ENCODE data around the gene VILL.

Gene VILL

GRCh38 chr3:37945156-37945806, 45.3 kb upstream of the VILL start:
- no peak for DNase-seq (ENCODE audit: low read depth)
- in situ Hi-C loops (cut with HindIII; ENCODE audit: low sequenced_read_pairs) = no loop called here
- TF ChIP-seq, protein P1, sequence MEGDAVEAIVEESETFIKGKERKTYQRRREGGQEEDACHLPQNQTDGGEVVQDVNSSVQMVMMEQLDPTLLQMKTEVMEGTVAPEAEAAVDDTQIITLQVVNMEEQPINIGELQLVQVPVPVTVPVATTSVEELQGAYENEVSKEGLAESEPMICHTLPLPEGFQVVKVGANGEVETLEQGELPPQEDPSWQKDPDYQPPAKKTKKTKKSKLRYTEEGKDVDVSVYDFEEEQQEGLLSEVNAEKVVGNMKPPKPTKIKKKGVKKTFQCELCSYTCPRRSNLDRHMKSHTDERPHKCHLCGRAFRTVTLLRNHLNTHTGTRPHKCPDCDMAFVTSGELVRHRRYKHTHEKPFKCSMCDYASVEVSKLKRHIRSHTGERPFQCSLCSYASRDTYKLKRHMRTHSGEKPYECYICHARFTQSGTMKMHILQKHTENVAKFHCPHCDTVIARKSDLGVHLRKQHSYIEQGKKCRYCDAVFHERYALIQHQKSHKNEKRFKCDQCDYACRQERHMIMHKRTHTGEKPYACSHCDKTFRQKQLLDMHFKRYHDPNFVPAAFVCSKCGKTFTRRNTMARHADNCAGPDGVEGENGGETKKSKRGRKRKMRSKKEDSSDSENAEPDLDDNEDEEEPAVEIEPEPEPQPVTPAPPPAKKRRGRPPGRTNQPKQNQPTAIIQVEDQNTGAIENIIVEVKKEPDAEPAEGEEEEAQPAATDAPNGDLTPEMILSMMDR (IDR thresholded peaks at IDR 0.05; ENCODE audit: low read depth, low read length, missing control alignments) = no peak
- H3K4me3 ChIP-seq (ENCODE audit: low read depth, low read length) = no peak overlapping the region

DNA sequence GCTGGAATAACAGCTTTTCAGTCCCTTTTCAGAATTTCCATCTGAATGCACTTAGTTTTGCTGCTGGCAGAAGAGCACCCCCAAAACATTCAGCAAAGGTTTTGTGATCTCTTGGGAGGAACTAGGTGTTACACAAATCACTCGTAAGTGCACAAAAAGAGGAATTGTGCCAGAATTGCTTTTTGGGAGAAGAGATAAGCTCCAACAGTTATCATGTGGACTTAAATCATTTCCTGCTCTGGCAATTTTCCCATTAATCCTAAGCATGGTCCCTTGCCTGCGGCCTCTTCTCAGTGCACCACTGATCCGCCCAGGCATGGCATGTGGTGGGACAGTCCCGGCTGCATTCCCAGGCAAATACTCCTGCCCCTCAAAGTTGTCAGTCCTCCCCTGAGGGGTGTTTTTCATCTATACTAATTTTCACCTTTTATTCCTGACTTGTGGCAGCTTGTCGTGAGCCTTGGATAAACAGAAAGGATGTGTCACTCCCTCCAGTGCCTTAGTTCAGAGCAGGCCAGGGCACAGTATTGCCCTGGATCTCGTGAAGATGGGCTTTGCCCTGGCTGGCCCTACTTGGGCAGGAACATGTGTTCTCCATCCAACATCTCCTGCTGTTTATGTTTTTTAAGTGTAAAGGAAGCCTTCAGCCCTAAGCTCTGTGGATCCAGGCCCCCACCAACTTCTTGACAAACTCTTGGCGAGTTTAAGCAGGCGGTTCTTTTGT, 44.6 kb upstream of the VILL start:
- DNase-seq (ENCODE audit: low read depth) = no peak
- in situ Hi-C loops (cut with HindIII; ENCODE audit: low sequenced_read_pairs) = no loop called here
- TF ChIP-seq, protein P1 (IDR thresholded peaks at IDR 0.05; ENCODE audit: low read depth, low read length, missing control alignments) = no peak
- no peak overlapping the region for H3K4me3 ChIP-seq (ENCODE audit: low read depth, low read length)

- TF ChIP-seq, protein P1 (IDR thresholded peaks at IDR 0.05; ENCODE audit: low read depth, low read length, missing control alignments) = no peak
- in situ Hi-C loops (cut with HindIII; ENCODE audit: low sequenced_read_pairs) = no loop called here
- no peak for DNase-seq (ENCODE audit: low read depth)
- H3K4me3 ChIP-seq (ENCODE audit: low read depth, low read length) = no peak overlapping the region
Measured at GRCh38 chr3:37946531-37946889, 44.1 kb upstream of the VILL start.

DNA sequence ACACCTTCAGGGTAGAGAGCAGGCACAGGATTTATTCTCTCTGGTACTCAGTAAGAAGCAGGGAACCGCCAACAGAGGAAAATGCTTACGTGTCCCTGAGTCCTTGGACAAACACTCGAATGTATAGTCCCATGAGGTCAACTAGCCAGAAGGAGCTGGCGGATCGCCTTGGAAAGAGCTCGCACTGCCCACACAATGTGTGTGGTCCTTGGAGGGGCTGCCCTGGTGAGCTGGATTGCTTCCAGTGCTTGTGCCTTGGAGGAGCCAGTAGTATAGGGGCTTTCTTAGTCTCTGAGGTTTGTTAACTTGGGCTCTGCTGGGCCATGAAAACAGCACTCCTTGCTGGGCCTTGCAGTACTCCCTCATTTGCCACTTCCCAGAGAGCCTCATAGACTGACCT, 40.7 kb upstream of the VILL start:
- no peak overlapping the region for H3K4me3 ChIP-seq (ENCODE audit: low read depth, low read length)
- TF ChIP-seq, protein P1 (IDR thresholded peaks at IDR 0.05; ENCODE audit: low read depth, low read length, missing control alignments) = no peak
- no peak for DNase-seq (ENCODE audit: low read depth)
- in situ Hi-C loops (cut with HindIII; ENCODE audit: low sequenced_read_pairs) = loop anchor here (25.0 kb wide), 1 partner anchor 513 kb away; no protein-coding TSS in a partner anchor

DNA sequence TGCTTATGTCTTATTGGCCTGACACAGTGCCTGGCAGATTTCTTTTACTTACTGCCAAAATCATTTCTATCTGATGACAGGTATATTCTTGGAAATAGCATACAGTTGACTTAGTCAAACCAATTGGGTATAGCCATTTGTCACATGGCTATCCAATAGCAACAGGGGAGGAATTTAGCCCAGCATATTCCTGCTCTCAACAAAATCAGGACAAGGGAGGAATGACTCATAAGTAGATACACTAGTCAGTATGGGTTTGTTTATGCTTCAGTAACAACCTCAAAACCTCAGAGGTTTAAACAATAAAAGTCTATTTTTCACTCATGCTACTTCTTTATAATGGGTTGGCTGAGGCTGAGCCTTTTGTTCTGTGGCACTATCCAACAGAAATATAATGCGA, 38.0 kb upstream of the VILL start:
- in situ Hi-C loops (cut with HindIII; ENCODE audit: low sequenced_read_pairs) = loop anchor here (25.0 kb wide), 1 partner anchor 515 kb away; no protein-coding TSS in a partner anchor
- TF ChIP-seq, protein P1 (IDR thresholded peaks at IDR 0.05; ENCODE audit: low read depth, low read length, missing control alignments) = no peak
- H3K4me3 ChIP-seq (ENCODE audit: low read depth, low read length) = no peak overlapping the region
- no peak for DNase-seq (ENCODE audit: low read depth)

- H3K4me3 ChIP-seq (ENCODE audit: low read depth, low read length) = no peak overlapping the region
- no peak for DNase-seq (ENCODE audit: low read depth)
- TF ChIP-seq, protein P1 (IDR thresholded peaks at IDR 0.05; ENCODE audit: low read depth, low read length, missing control alignments) = no peak
- in situ Hi-C loops (cut with HindIII; ENCODE audit: low sequenced_read_pairs) = loop anchor here (25.0 kb wide), 1 partner anchor 516 kb away; no protein-coding TSS in a partner anchor
Measured at GRCh38 chr3:37953226-37953625, 37.4 kb upstream of the VILL start.

Data from astrocyte of the cerebellum (primary cell).